Duodenal mucosa (tissue), 2 donors: ENCODE data around the gene FIZ1.
"Not testable (repeated sequence)": the region's sequence is repeated elsewhere in the genome, so short reads cannot be mapped to it uniquely, and the experiment has no call there.

Experiments used
- H3K27ac ChIP-seq: one replicate; pipeline ENCODE4 v1.7.0; 2013; ENCODE audit warnings: low read depth, low read length
- H3K27me3 ChIP-seq, 2 donors: one replicate each; pipeline ENCODE4 v1.7.0; 2013; ENCODE audit warnings: low read length in 2 of 2, control low read depth in 1 of 2; ENCODE audit not compliant: insufficient read depth in 2 of 2, control insufficient read depth in 1 of 2
- H3K36me3 ChIP-seq, 2 donors: one replicate each; pipeline ENCODE4 v1.7.0; 2013; ENCODE audit warnings: low read length in 2 of 2, control low read depth in 1 of 2; ENCODE audit not compliant: insufficient read depth in 2 of 2, control insufficient read depth in 1 of 2
- H3K4me1 ChIP-seq, 2 donors: one replicate each; pipeline ENCODE4 v1.7.0; 2013; ENCODE audit warnings: low read length in 2 of 2, control low read depth in 1 of 2; ENCODE audit not compliant: insufficient read depth in 2 of 2, control insufficient read depth in 1 of 2
- H3K4me3 ChIP-seq, 2 donors: one replicate each; pipeline ENCODE4 v1.7.0; 2013; ENCODE audit warnings: low read length in 2 of 2, low read depth in 1 of 2
- H3K9ac ChIP-seq, 2 donors: one replicate each; pipeline ENCODE4 v1.7.0; 2013; ENCODE audit warnings: low read length in 2 of 2, low read depth in 1 of 2
- H3K9me3 ChIP-seq, 2 donors: one replicate each; pipeline ENCODE4 v1.7.0; 2013; ENCODE audit warnings: low read length in 2 of 2, control low read depth in 1 of 2; ENCODE audit not compliant: control insufficient read depth in 1 of 2

Gene FIZ1

GRCh38 chr19:55585658-55586339 is 13.5 kb downstream of the FIZ1 start:
- Histone ChIP-seq H3K36me3 (no peaks in the 10 kb centered on the region), H3K27me3 (peaks cover 0 to 4% of the 10 kb centered on the region in 2 donors), H3K27ac (no peak overlapping the region), H3K4me1 (peaks cover 12 to 24% of the 10 kb centered on the region in 2 donors), H3K9ac (peak overlapping the region in 1 of 2 donors; percentile 51), H3K9me3 (no peaks in the 10 kb centered on the region), H3K4me3 (peak overlapping the region; percentile 41 to 59)

GRCh38 chr19:55584871-55585270 is 14.4 kb downstream of the FIZ1 start:
- H3K9ac ChIP-seq: no peak overlapping the region
- H3K4me1 ChIP-seq: peaks cover 12 to 27% of the 10 kb centered on the region in 2 donors
- peaks cover 0 to 4% of the 10 kb centered on the region in 2 donors for H3K27me3 ChIP-seq
- no peaks in the 10 kb centered on the region for H3K9me3 ChIP-seq
- no peaks in the 10 kb centered on the region for H3K36me3 ChIP-seq
- H3K27ac ChIP-seq: no peak overlapping the region
- H3K4me3 ChIP-seq: no peak overlapping the region

GRCh38 chr19:55583897-55584296 is 15.4 kb downstream of the FIZ1 start:
- not testable (repeated sequence) for H3K27me3 ChIP-seq, H3K9me3 ChIP-seq, H3K36me3 ChIP-seq, H3K4me3 ChIP-seq, H3K27ac ChIP-seq, H3K9ac ChIP-seq
- H3K4me1 ChIP-seq: peaks cover 16 to 30% of the 10 kb centered on the region in 2 donors

- not testable (repeated sequence) for H3K9ac ChIP-seq, H3K4me3 ChIP-seq, H3K9me3 ChIP-seq, H3K27me3 ChIP-seq, H3K36me3 ChIP-seq, H3K27ac ChIP-seq
- H3K4me1 ChIP-seq: peaks cover 16 to 29% of the 10 kb centered on the region in 2 donors
These were observed 17.0 kb downstream of the FIZ1 start for GRCh38 chr19:55582284-55582683.

GRCh38 chr19:55581823-55582223 is 17.5 kb downstream of the FIZ1 start:
- H3K4me1 ChIP-seq: peaks cover 16 to 25% of the 10 kb centered on the region in 2 donors
- no peaks in the 10 kb centered on the region for H3K36me3 ChIP-seq
- peaks cover 0 to 4% of the 10 kb centered on the region in 2 donors for H3K27me3 ChIP-seq
- H3K4me3 ChIP-seq: peak overlapping the region in 1 of 2 donors; percentile 81
- no peak overlapping the region for H3K9ac ChIP-seq
- no peak overlapping the region for H3K27ac ChIP-seq
- no peaks in the 10 kb centered on the region for H3K9me3 ChIP-seq

- H3K27me3 ChIP-seq: peaks cover 0 to 4% of the 10 kb centered on the region in 2 donors
- no peaks in the 10 kb centered on the region for H3K36me3 ChIP-seq
- H3K4me1 ChIP-seq: peaks cover 16 to 23% of the 10 kb centered on the region in 2 donors
- peak overlapping the region; percentile 70 for H3K27ac ChIP-seq
- H3K4me3 ChIP-seq: peak overlapping the region; percentile 80 to 81
- no peaks in the 10 kb centered on the region for H3K9me3 ChIP-seq
- peak overlapping the region; percentile 72 to 76 for H3K9ac ChIP-seq
These were observed 18.0 kb downstream of the FIZ1 start for GRCh38 chr19:55581145-55581822.

- Histone ChIP-seq H3K9me3 (no peaks in the 10 kb centered on the region), H3K36me3 (no peaks in the 10 kb centered on the region), H3K9ac (peak within 1 kb of the TSS; percentile 72 to 76), H3K4me1 (peaks cover 16 to 18% of the 10 kb centered on the region in 2 donors), H3K4me3 (peak within 1 kb of the TSS; percentile 80 to 81), H3K27me3 (peaks cover 0 to 4% of the 10 kb centered on the region in 2 donors), H3K27ac (peak within 1 kb of the TSS; percentile 70)
These were observed 18.6 kb downstream of the FIZ1 start, which contains the start of gene ZNF579 for GRCh38 chr19:55580628-55581144. Gene ZNF579 (minus strand): TSS chr19:55580848. CDS start chr19:55579639, 1,209 bp downstream.

- H3K4me3 ChIP-seq: peak overlapping the region; percentile 80 to 81
- peak overlapping the region; percentile 72 to 76 for H3K9ac ChIP-seq
- peaks cover 16 to 18% of the 10 kb centered on the region in 2 donors for H3K4me1 ChIP-seq
- no peaks in the 10 kb centered on the region for H3K9me3 ChIP-seq
- peak overlapping the region; percentile 70 for H3K27ac ChIP-seq
- no peaks in the 10 kb centered on the region for H3K36me3 ChIP-seq
- H3K27me3 ChIP-seq: peaks cover 0 to 4% of the 10 kb centered on the region in 2 donors
These were observed 19.3 kb downstream of the FIZ1 start for GRCh38 chr19:55579766-55580621.

- Histone ChIP-seq H3K9ac (no peak overlapping the region), H3K4me3 (peak overlapping the region in 1 of 2 donors; percentile 81), H3K27me3 (no peaks in the 10 kb centered on the region), H3K27ac (no peak overlapping the region), H3K36me3 (no peaks in the 10 kb centered on the region), H3K4me1 (peaks cover 16 to 18% of the 10 kb centered on the region in 2 donors), H3K9me3 (no peaks in the 10 kb centered on the region)
These were observed 20.3 kb downstream of the FIZ1 start for GRCh38 chr19:55578761-55579747.
